ENCODE data around the gene DLGAP3.
"Not testable (repeated sequence)": the region's sequence is repeated elsewhere in the genome, so short reads cannot be mapped to it uniquely, and the experiment has no call there.

DLGAP3 gene

GRCh38 chr1:34929497-34929852 is at the start of gene DLGAP3:
DLGAP3 (minus strand) TSS chr1:34929650; CDS start chr1:34905383, 24,267 bp downstream.
- peak in 1 of 2 donors; percentile 11 for DNase-seq (ENCODE audit: low read depth in 1 of 2, low spot score in 1 of 2)

GRCh38 chr1:34978921-34979320 is 49.5 kb upstream of the DLGAP3 start:
- DNase-seq (ENCODE audit: low read depth in 1 of 2, low spot score in 1 of 2) = no peak

- DNase-seq (ENCODE audit: low read depth in 1 of 2, low spot score in 1 of 2) = no peak
Observed at GRCh38 chr1:34977858-34978257, 48.4 kb upstream of the DLGAP3 start.

GRCh38 chr1:34977210-34977471 is 47.7 kb upstream of the DLGAP3 start:
- DNase-seq (ENCODE audit: low read depth in 1 of 2, low spot score in 1 of 2) = no peak

GRCh38 chr1:34976384-34977209 is 47.1 kb upstream of the DLGAP3 start:
- no peak for DNase-seq (ENCODE audit: low read depth in 1 of 2, low spot score in 1 of 2)

GRCh38 chr1:34975771-34976170 is 46.3 kb upstream of the DLGAP3 start:
- no peak for DNase-seq (ENCODE audit: low read depth in 1 of 2, low spot score in 1 of 2)

GRCh38 chr1:34975338-34975737 is 45.9 kb upstream of the DLGAP3 start:
- DNase-seq (ENCODE audit: low read depth in 1 of 2, low spot score in 1 of 2) = no peak

GRCh38 chr1:34974626-34975025 is 45.2 kb upstream of the DLGAP3 start:
- DNase-seq (ENCODE audit: low read depth in 1 of 2, low spot score in 1 of 2) = no peak

- DNase-seq (ENCODE audit: low read depth in 1 of 2, low spot score in 1 of 2) = no peak
Observed at GRCh38 chr1:34973326-34973725, 43.9 kb upstream of the DLGAP3 start.

GRCh38 chr1:34970829-34971228 is 41.4 kb upstream of the DLGAP3 start:
- no peak for DNase-seq (ENCODE audit: low read depth in 1 of 2, low spot score in 1 of 2)

- no peak for DNase-seq (ENCODE audit: low read depth in 1 of 2, low spot score in 1 of 2)
Observed at GRCh38 chr1:34970220-34970735, 40.8 kb upstream of the DLGAP3 start.

GRCh38 chr1:34968297-34968696 is 38.8 kb upstream of the DLGAP3 start:
- not testable (repeated sequence) for DNase-seq (ENCODE audit: low read depth in 1 of 2, low spot score in 1 of 2)

GRCh38 chr1:34967672-34968071 is 38.2 kb upstream of the DLGAP3 start:
- DNase-seq (ENCODE audit: low read depth in 1 of 2, low spot score in 1 of 2) = not testable (repeated sequence)

- no peak for DNase-seq (ENCODE audit: low read depth in 1 of 2, low spot score in 1 of 2)
Observed at GRCh38 chr1:34965597-34965996, 36.1 kb upstream of the DLGAP3 start.

GRCh38 chr1:34950428-34950827 is 21.0 kb upstream of the DLGAP3 start:
- no peak for DNase-seq (ENCODE audit: low read depth in 1 of 2, low spot score in 1 of 2)

- DNase-seq (ENCODE audit: low read depth in 1 of 2, low spot score in 1 of 2) = not testable (repeated sequence)
Observed at GRCh38 chr1:34948739-34949138, 19.3 kb upstream of the DLGAP3 start.

- DNase-seq (ENCODE audit: low read depth in 1 of 2, low spot score in 1 of 2) = not testable (repeated sequence)
Observed at GRCh38 chr1:34947641-34948314, 18.3 kb upstream of the DLGAP3 start.

- DNase-seq (ENCODE audit: low read depth in 1 of 2, low spot score in 1 of 2) = no peak
Observed at GRCh38 chr1:34946211-34946610, 16.8 kb upstream of the DLGAP3 start.

GRCh38 chr1:34941798-34942197 is 12.3 kb upstream of the DLGAP3 start:
- not testable (repeated sequence) for DNase-seq (ENCODE audit: low read depth in 1 of 2, low spot score in 1 of 2)

- no peak for DNase-seq (ENCODE audit: low read depth in 1 of 2, low spot score in 1 of 2)
Observed at GRCh38 chr1:34930702-34931071, 1.2 kb upstream of the DLGAP3 start.

GRCh38 chr1:34929853-34930701 is 627 bp upstream of the DLGAP3 start:
- DNase-seq (ENCODE audit: low read depth in 1 of 2, low spot score in 1 of 2) = no peak

Data from stimulated activated CD4-positive, alpha-beta T cell treated with anti-CD3 and anti-CD28 coated beads, Interleukin-15, amount 100 ng/mL, for 1 hour (primary cell).